B cell (primary cell): ENCODE results near the gene GGTLC1.
"Not testable (repeated sequence)": the region's sequence is repeated elsewhere in the genome, so short reads cannot be mapped to it uniquely, and the experiment has no call there.

Source experiments
- CTCF ChIP-seq: fragments of 200-600 bp; IDR thresholded peaks from one replicate; pipeline ENCODE4 v1.8.0; 2022; ENCODE audit warnings: antibody characterized with exemption, mild to moderate bottlenecking
- EZH2 ChIP-seq: IDR thresholded peaks from 2 replicates; pipeline ENCODE4 v1.6.1; 2012; ENCODE audit warnings: borderline replicate concordance, low read depth, mild to moderate bottlenecking, moderate library complexity, low read length; ENCODE audit not compliant: insufficient read depth, poor library complexity, severe bottlenecking

GRCh38 chr20:23994001-23994633 lies 5.5 kb upstream of the GGTLC1 start:
- TF ChIP-seq CTCF, EZH2: not testable (repeated sequence)
